Progenitor cell of endocrine pancreas (in vitro differentiated cells): ENCODE measurements around the gene PPP1R1C. TPM values are rescaled to one million over a fixed set of nuclear protein-coding genes. Genes with fewer than 3 reads are reported as not detected.

ENCODE experiments used
- DNase-seq: peaks from one replicate; pipeline ENCODE4 v3.0.0; 2021; ENCODE audit warnings: low spot score; ENCODE audit not compliant: unreplicated experiment
- H3K27ac Mint-ChIP-seq: 2 replicates; pipeline ENCODE4 v1.8.0; 2021; ENCODE audit warnings: mild to moderate bottlenecking, moderate library complexity, mixed read lengths
- H3K27me3 Mint-ChIP-seq: 2 replicates; pipeline ENCODE4 v1.8.0; 2021; ENCODE audit warnings: mixed read lengths
- H3K36me3 Mint-ChIP-seq: 2 replicates; pipeline ENCODE4 v1.8.0; 2022; ENCODE audit warnings: mixed read lengths; ENCODE audit not compliant: insufficient read depth
- H3K4me1 Mint-ChIP-seq: 2 replicates; pipeline ENCODE4 v1.8.0; 2021; ENCODE audit warnings: low read depth, mixed read lengths
- H3K4me3 Mint-ChIP-seq: 2 replicates; pipeline ENCODE4 v1.8.0; 2021; ENCODE audit warnings: low read depth, mild to moderate bottlenecking, moderate library complexity, mixed read lengths
- H3K9me3 Mint-ChIP-seq: 2 replicates; pipeline ENCODE4 v1.8.0; 2021; ENCODE audit warnings: low read depth, mixed read lengths
- CTCF ChIP-seq: fragments of 200-600 bp; sonication (generic); IDR thresholded peaks from one replicate; pipeline ENCODE4 v1.5.0; 2021; ENCODE audit warnings: antibody characterized with exemption, mild to moderate bottlenecking; ENCODE audit not compliant: unreplicated experiment
- total RNA-seq: library from RNA; stranded (reverse); gene quantifications from 2 replicates; pipeline ENCODE4 v1.2.1, GENCODE V29; 2021

The PPP1R1C gene
- total RNA-seq, 1 donor from 2014 or later = 5.6 TPM

GRCh38 chr2:182014284-182014683 is 28.6 kb downstream of the PPP1R1C start:
- peaks cover 37% of the 10 kb centered on the region for H3K9me3 Mint-ChIP-seq
- H3K4me1 Mint-ChIP-seq = peaks cover 3% of the 10 kb centered on the region
- H3K36me3 Mint-ChIP-seq = no peaks in the 10 kb centered on the region
- TF ChIP-seq CTCF = no peak
- no peak for DNase-seq
- H3K27me3 Mint-ChIP-seq = no peaks in the 10 kb centered on the region
- no peak overlapping the region for H3K27ac Mint-ChIP-seq
- no peak overlapping the region for H3K4me3 Mint-ChIP-seq

- peaks cover 28% of the 10 kb centered on the region for H3K9me3 Mint-ChIP-seq
- H3K36me3 Mint-ChIP-seq = no peaks in the 10 kb centered on the region
- no peak overlapping the region for H3K4me3 Mint-ChIP-seq
- DNase-seq = no peak
- H3K27me3 Mint-ChIP-seq = no peaks in the 10 kb centered on the region
- no peak overlapping the region for H3K27ac Mint-ChIP-seq
- H3K4me1 Mint-ChIP-seq = peaks cover 4% of the 10 kb centered on the region
- no peak for TF ChIP-seq CTCF
Measured at GRCh38 chr2:182015334-182016109, 29.9 kb downstream of the PPP1R1C start.

GRCh38 chr2:182018218-182018617 is 32.6 kb downstream of the PPP1R1C start:
- no peak overlapping the region for H3K27ac Mint-ChIP-seq
- no peak overlapping the region for H3K4me3 Mint-ChIP-seq
- DNase-seq = no peak
- H3K36me3 Mint-ChIP-seq = no peaks in the 10 kb centered on the region
- peaks cover 6% of the 10 kb centered on the region for H3K4me1 Mint-ChIP-seq
- H3K27me3 Mint-ChIP-seq = no peaks in the 10 kb centered on the region
- TF ChIP-seq CTCF = no peak
- peaks cover 16% of the 10 kb centered on the region for H3K9me3 Mint-ChIP-seq

GRCh38 chr2:182019731-182020130 is 34.1 kb downstream of the PPP1R1C start:
- DNase-seq = no peak
- H3K4me3 Mint-ChIP-seq = no peak overlapping the region
- no peaks in the 10 kb centered on the region for H3K27me3 Mint-ChIP-seq
- no peaks in the 10 kb centered on the region for H3K36me3 Mint-ChIP-seq
- peaks cover 8% of the 10 kb centered on the region for H3K9me3 Mint-ChIP-seq
- no peak for TF ChIP-seq CTCF
- H3K4me1 Mint-ChIP-seq = peaks cover 6% of the 10 kb centered on the region
- H3K27ac Mint-ChIP-seq = no peak overlapping the region

GRCh38 chr2:182020286-182021070 is 34.8 kb downstream of the PPP1R1C start:
- Mint-ChIP-seq H3K27me3 (no peaks in the 10 kb centered on the region), H3K27ac (no peak overlapping the region), H3K9me3 (peaks cover 8% of the 10 kb centered on the region), H3K4me3 (no peak overlapping the region), H3K4me1 (peaks cover 6% of the 10 kb centered on the region), H3K36me3 (no peaks in the 10 kb centered on the region)
- DNase-seq = no peak
- no peak for TF ChIP-seq CTCF
